ENCODE results near the gene TLE3.

Gene TLE3

DNA sequence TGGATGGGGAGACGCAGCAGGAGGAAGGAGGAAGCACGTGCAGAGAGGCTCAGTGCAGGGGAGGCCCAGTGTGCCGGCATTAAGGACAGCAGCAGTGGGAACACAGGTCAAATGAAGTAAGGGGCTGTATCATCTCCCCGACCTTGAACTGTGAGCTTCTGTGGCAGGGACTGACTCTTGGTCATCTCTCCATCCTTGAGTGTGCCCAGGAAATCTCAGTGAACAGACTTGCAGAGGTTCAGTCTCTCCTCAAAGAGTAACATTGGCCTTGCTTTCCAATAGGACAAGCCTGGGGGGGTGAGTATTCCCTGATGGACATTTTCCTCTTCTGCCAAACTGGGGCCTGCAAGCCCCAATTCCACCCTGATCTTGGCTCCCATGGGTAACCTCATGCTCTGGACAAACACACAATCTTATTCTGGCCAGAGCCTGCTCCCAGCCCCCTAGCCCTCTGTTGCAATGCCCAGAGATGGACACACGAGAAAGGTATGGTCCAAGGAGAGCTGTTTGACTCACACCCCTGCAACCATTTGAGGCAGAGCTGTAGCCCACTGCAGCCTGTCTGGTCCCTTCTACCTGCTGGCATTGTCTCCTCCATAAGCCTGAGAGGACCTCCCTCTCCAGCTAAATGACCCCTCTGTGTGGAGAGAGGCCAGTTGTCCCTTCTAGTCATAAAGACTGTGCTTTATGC lies 50.9 kb downstream of the TLE3 start:
- no peak for DNase-seq

DNA sequence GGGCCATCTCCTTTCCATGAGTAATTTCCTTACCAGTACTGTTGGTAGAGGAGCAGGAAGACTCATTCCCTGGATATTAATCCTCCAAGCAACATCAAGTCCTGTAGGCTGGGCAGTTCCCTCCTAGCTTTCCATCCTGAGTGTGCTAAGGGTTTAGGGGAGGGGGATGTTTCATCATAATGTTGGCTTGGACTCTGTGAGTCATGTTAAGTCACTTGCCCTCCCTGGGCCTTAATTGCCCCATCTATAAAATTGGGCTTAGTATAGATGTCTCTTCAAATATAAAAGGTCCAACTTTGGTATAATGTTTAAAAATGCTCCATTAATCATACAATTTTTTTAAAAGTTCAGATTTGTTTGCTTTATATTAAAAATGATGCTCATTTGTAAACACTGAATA lies 52.7 kb downstream of the TLE3 start:
- no peak for DNase-seq

GRCh38 chr15:70044168-70044567 lies 53.5 kb downstream of the TLE3 start:
- DNase-seq, result no peak

DNA sequence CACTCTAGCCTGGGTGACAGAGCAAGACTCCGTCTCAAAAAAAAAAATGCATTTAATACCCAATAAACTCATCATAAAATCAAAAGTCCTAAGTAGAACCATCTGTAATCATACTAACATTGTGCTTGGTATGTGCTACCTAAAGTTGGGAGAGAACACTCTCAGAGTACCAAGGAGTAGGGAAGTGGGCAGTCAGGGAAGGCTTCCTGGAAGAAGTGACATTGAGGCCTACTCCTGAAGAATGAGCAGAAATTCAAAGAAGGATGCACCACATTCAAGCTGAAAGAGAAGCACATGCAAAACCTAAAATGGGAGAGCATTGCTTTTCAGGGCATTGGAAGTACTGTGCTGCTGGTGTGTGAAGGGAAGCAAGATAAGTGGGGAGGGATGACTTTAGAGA lies 54.1 kb downstream of the TLE3 start:
- no peak for DNase-seq

GRCh38 chr15:70042553-70043214 lies 55.0 kb downstream of the TLE3 start:
- DNase-seq, result no peak

DNA sequence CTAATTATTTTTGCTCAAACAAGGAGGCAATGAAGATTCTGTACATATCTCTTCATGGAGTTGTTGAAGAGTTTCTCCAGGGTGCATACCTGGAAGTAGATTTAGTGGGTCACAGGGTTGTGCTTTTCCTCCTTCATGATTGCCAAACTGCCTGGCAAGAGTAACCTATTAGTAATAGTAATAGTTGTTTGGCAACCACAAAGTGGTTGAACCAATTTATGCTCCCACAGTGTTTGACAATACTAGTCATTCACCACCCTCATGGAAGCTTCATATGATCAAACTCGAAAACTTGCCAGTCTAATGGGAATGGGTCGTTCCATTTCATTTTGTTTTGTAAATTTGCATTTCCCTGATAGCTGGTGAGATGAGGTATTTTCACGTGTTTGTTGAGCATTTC lies 57.8 kb downstream of the TLE3 start:
- no peak for DNase-seq

DNA sequence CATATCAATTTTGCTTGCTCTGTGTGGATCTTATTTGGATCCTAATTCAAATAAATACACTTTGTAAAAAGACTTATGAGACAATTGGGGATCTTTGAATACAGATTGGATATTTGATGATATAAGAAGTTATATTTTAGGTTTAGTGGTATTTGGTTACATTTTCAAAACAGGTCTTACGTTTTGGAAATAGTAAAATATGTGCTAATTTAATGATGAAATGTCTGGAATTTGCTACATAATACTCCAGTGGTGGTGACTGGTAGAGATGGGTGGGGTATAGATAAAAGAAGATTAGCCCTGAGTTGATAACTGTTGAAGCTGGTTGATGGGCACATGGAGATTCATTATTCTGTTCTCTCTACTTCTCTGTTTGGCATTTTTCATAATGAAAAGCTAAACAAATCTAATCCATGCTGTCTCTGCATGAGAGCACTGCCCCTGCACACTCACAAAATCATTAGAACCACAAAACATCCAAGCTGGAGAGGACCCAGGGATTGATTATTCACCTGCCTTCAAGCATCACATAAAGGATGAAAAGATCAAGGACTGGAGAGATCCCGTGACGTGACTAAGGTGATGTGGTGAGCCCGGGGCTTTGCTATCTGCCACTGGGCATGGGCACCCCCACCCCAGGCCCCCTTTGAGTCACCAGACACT lies 58.9 kb downstream of the TLE3 start:
- no peak for DNase-seq

DNA sequence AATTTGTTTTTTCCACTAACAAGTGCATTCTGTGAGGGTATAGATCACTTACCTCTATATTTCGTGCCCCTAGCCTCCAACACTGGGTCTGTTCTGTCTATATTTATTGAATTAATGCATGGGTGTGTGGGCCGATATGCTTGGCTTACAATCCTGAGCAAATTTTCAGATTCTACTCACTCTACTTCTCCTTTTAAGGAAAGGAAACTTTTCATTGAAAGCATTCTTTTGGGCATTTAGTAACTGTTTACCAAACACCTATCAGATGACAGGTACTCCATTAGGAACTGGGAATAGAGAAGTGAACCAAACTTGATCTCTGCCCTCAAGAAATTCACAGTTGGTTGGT lies 60.5 kb downstream of the TLE3 start:
- no peak for DNase-seq

DNA sequence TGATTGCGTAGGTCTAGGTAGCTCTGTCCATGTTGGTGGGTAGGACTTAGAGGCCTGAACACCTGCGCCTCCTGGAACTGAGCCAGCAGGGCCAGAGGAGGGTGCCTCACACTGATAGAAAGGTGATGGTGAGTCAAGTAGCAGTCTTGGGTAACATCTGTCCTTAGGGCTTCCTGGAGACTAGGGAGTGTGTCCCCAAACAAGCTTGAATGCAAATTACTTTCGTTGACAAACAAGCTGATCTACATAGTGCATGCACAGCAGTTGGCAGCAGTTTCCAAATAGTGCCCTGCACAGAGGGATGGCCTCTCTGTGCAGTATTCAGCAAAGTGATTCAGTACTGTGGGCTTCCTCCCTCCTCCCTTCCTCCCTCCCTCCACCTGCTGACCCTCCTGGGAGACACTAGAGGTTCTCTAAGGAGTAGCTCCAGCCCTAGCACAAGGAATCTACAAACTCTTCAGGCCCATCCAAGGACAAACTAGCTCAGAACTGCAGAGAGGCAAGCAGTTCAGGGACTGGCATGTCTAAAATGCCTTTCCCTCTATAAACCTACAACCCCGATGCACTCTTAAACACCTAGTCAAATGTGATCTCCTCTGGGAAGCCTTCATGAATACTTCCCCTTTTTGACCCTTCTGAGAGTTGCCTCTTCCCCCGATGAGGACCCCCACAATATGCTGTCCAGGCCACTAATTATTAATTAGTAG lies 61.0 kb downstream of the TLE3 start:
- DNase-seq, result no peak

DNA sequence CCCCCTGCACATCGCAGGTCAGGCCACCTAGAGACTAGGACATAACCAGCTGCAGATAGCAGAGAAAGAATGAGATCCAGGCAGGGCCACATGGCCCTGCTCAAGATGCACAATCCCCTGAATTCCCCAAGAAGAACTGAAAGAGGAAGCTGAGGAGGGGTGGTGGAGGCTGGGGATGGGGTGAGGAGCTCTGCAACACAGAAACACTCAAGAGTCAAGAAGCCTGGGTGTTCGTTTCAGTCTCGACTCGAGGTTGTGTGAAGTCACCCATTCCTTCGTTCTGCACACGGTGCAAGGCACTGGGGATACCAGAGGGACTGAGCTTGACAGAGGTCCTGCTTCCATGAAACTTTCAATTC lies 62.0 kb downstream of the TLE3 start:
- no peak for DNase-seq

DNA sequence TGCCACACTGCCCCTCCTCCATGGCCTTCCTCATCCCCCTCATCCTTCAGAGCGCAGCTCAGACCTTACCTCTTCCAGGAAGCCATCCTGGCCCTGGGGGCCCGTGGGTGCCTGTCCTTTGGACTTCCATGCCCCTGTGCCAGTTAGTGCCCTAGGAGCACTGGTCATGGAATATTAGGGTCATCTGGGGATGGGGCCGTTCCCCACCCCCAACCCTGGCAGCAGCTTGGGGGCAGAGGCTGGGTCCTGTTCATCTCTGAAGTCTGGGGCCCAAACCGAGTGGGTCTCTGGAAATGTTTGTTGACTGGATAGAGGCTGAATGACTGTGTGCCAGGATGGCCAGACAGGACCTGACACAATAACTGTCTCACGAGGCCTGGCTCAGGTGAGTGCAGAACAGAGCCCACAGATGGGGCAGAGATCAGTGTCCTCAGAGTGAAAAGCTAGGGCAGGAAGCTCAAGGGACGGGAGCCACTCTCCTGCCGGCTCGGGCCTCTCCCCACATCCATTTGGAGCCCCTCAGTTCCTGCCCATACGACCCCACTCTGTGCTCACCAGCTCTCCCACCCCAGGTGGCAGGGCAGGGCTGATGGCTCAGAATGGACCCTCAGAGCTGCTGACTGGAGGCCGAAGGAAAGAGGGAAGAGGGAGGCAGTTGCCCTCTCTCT lies 62.5 kb downstream of the TLE3 start:
- DNase-seq, result no peak

DNA sequence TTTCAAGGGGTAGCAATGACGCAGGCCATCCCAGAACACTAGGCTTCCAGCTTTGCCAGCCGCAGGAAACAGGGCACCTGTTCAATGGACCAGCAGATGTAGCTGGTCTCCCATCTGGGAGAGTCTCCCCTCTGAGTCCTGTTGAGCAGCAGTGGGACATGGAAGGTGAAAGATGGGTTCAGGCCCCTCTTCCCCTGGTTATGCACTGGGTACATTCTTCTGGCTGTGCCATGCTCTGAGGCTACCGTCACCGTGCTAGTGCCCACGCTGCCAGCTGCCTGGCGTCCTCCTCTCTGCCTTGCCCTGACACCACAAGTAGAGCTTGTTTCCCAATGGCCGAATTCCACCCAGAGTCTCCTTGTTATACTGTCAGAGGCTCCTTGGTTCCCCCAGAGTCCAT lies 63.1 kb downstream of the TLE3 start:
- no peak for DNase-seq

DNA sequence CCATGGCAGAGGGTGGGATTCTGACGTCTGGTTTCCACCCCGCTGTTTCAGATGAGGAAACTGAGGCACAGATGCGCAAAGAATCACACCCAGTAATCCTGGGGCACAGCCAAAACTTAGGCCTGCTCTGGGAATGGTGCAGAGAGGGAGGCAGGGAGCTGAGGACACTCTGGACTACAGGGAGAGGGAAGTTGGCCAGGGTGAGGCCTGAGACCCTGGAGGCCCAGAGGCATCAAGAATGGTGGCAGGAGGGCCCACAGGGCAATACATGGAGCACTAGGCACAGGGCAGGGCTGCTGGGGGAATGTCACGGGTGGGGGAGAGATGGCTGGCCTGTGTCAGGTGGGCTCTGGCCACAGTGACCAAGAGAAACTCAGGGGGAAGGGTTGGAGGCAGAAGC lies 63.6 kb downstream of the TLE3 start:
- DNase-seq, result no peak

- DNase-seq, result peak in 1 of 2 experiments; percentile 43
These were observed 64.1 kb downstream of the TLE3 start for GRCh38 chr15:70033529-70034140.

- DNase-seq, result no peak
These were observed 64.6 kb downstream of the TLE3 start for GRCh38 chr15:70033109-70033508.

DNA sequence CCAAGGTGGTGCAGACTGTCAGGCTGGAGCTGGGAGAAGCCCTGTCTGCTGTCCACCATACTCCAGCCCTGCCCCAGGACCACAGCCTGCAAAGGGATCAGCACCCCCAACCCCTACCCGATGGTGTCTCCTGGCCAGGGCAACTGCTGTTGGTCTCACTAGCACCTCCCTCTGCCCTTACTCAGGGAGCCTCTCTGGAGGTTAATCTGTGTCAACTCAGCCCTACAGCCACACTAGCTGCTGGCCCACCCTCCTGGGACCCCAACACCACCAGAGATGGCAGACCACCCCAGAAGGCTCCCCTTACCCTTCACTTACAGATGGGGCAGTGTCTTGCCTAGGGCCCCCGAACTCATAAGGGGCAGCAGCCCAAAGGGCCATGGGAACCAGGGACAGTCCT lies 65.2 kb downstream of the TLE3 start:
- no peak for DNase-seq

GRCh38 chr15:70031713-70032112 lies 66.0 kb downstream of the TLE3 start:
- DNase-seq, result no peak

DNA sequence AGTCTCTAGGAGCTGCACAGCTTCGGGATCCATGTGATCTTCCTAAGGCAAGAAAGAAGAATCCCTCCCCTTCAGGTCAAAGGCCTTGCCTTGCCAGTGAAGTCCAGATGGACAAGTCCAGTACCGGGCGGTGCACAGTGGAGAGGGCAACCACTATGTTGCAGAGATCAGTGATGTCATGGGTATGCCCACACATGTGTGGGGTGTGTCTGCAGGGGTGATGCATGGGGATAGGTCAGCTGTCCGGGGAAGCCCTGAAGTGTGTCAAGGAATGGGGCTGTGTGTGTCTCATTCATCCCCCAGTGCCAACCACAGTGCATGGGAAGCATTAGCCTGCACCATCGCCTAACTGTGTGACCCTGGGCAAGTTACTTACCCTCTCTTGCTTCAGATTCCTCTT lies 66.5 kb downstream of the TLE3 start:
- DNase-seq, result no peak

DNA sequence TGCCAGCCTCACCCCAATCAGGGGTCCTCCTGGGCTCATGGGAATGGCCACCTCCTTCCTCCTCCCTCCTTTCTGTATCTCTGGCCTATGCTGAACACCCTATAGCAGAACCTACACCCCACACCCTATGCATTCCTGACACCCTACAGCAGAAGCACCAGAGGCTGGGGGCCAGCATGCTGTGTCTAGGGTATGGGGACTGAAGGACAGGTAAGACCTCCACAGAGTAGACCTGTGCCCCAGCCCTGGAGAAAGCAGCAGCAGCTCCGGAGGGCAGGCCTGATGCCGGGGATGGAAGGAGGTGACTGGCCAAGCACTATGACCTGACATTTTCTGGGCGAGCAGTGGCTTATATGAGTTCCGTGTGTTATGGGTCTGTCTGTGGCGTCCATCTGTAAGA lies 66.9 kb downstream of the TLE3 start:
- DNase-seq, result no peak

GRCh38 chr15:70029297-70029701 lies 68.4 kb downstream of the TLE3 start:
- no peak for DNase-seq

- DNase-seq, result no peak
These were observed 70.2 kb downstream of the TLE3 start for GRCh38 chr15:70027518-70027917.

GRCh38 chr15:70026991-70027390 lies 70.7 kb downstream of the TLE3 start:
- no peak for DNase-seq

Data from NCI-H446 (cell line).